Measurements from ENCODE around the gene ANXA3. TPM values are rescaled to one million over a fixed set of nuclear protein-coding genes. Genes with fewer than 3 reads are reported as not detected.

The ANXA3 gene
- total RNA-seq, 1 experiment from 2014 or later: 0.86 TPM

DNA sequence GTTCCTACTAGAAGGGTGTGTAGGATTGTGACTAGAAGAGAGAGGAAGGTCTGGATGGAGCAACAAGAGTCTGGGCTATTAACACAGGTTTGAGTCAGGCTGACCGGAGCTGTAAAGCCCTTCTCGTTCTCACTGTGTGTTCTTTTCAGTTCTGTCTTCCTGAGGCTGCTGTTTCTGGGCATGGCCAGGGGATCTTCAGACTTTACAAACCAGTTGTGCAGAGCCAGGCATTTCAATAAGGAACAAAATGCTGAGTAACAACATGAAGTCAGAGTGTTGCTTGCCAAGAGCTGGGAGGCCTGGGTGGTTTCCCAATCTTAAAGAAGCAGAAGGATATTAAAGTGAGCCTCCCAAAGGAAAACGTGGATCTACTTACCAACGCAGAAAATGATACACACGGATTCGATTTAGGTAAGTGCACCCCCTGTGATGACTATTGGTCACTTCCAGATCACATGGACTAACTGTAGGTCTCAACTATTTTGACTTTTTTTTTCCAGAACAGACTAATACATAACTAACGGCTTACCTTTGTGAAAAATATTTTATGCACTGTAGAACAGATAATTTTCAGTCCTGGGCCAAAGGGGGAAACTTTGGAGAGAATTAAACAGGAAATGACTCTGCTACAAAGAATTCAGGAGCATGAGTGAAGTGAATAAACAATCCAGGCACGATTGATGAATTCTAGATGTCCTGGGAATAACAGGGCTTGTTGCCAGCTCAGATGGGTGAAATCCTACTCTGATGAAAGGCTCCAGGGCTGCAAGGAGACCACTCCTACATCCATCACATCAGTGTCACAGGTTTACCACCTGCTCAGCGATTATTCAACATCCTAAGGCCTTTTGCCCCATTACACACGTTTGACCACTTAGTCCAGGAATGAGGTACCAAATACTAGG, 94.5 kb downstream of the ANXA3 start:
- no peak overlapping the region for H3K4me3 ChIP-seq (ENCODE audit: low read depth, low read length, poor library complexity, severe bottlenecking)
- peaks cover 22% of the 10 kb centered on the region for H3K4me1 ChIP-seq (ENCODE audit: insufficient read depth, low read length, poor library complexity, severe bottlenecking)
- H3K9me3 ChIP-seq (ENCODE audit: low read depth, low read length, poor library complexity, severe bottlenecking): no peaks in the 10 kb centered on the region
- peak overlapping the region; percentile 84 for H3K27ac ChIP-seq (ENCODE audit: low read depth, low read length, poor library complexity, severe bottlenecking)
- POLR2A ChIA-PET (ENCODE audit: low non-redundant PET): no interaction called here
- CTCF ChIA-PET: no interaction called here
- H3K27me3 ChIP-seq (replicated peaks; ENCODE audit: insufficient read depth, low read depth, low read length, poor library complexity): no peaks in the 10 kb centered on the region
- BruUV-seq (replicated peaks): no TSS peak
- intact Hi-C loops (cut with micrococcal nuclease; ENCODE audit: unreplicated experiment): loop anchor here (10.0 kb wide), 2 partner anchors 129 to 219 kb away; partner anchors contain the start of gene BMP2K
- TF ChIP-seq CTCF (conservative IDR thresholded peaks at IDR 0.05; ENCODE audit: low read depth, low read length) (no peak), EZH2 (IDR thresholded peaks at IDR 0.05; ENCODE audit: borderline replicate concordance, low read depth, low read length, poor library complexity, severe bottlenecking) (no peak)
- H3K36me3 ChIP-seq (ENCODE audit: insufficient read depth, low read length, poor library complexity, severe bottlenecking): no peaks in the 10 kb centered on the region
- peak; percentile 66 for DNase-seq (ENCODE audit: low spot score)

DNA sequence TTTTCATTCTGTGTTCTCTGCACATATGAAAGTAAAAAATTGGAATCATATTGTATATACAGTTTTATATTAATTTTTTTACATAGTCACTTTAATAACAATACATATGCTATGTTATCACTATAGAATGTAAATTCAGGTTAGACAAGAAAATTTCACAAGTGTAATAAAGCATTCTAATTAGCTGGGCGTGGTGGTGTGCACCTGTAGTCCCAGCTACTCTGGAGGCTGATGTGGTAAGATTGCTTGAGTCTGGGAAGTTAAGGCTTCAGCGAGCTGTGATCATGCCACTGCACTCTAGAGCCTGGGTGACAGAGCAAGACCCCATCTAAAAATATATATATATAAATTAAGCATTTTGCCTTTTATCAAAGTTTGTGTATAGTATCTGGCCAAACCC, 95.7 kb downstream of the ANXA3 start:
- H3K9me3 ChIP-seq (ENCODE audit: low read depth, low read length, poor library complexity, severe bottlenecking): no peaks in the 10 kb centered on the region
- BruUV-seq (replicated peaks): no TSS peak
- no peaks in the 10 kb centered on the region for H3K36me3 ChIP-seq (ENCODE audit: insufficient read depth, low read length, poor library complexity, severe bottlenecking)
- no peak for DNase-seq (ENCODE audit: low spot score)
- POLR2A ChIA-PET (ENCODE audit: low non-redundant PET): no interaction called here
- intact Hi-C loops (cut with micrococcal nuclease; ENCODE audit: unreplicated experiment): loop anchor here (10.0 kb wide), 2 partner anchors 128 to 218 kb away; partner anchors contain the start of gene BMP2K
- peaks cover 22% of the 10 kb centered on the region for H3K4me1 ChIP-seq (ENCODE audit: insufficient read depth, low read length, poor library complexity, severe bottlenecking)
- TF ChIP-seq CTCF (conservative IDR thresholded peaks at IDR 0.05; ENCODE audit: low read depth, low read length) (no peak), EZH2 (IDR thresholded peaks at IDR 0.05; ENCODE audit: borderline replicate concordance, low read depth, low read length, poor library complexity, severe bottlenecking) (no peak)
- H3K27me3 ChIP-seq (replicated peaks; ENCODE audit: insufficient read depth, low read depth, low read length, poor library complexity): no peaks in the 10 kb centered on the region
- H3K4me3 ChIP-seq (ENCODE audit: low read depth, low read length, poor library complexity, severe bottlenecking): no peak overlapping the region
- H3K27ac ChIP-seq (ENCODE audit: low read depth, low read length, poor library complexity, severe bottlenecking): no peak overlapping the region
- CTCF ChIA-PET: no interaction called here

DNA sequence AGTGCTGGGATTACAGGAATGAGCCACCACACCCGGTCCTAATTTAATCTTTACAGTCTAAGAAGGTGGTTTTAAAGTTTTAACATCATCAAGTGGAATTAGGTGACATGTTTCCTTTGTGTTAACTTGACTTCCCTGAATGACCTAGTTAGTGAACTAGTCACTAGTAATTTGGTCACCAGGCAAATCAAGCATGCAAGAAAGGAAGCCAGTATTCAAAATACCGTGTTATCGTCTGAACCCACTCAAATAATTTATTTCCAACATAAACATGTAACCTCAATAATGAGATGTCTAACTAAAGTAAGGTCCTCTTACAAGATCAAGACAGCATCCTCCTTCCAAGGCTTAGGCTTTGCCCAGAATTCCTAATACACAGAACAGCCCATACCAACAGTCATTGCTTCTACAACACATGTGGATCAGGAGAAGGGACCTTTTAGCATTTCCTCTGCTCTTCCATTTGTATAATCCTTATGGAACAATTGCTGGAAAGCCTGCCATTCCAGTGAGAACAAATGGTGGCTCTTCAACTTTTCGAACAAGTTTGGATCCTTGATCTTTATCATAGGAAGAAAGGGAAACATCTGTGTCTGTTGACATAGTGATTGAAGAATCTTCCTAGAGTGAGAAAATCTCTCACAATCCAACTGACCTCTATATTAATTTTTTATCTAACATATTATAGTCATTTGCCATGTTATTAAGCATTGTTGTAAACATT, 97.2 kb downstream of the ANXA3 start:
- DNase-seq (ENCODE audit: low spot score): no peak
- no peaks in the 10 kb centered on the region for H3K9me3 ChIP-seq (ENCODE audit: low read depth, low read length, poor library complexity, severe bottlenecking)
- no TSS peak for BruUV-seq (replicated peaks)
- H3K4me1 ChIP-seq (ENCODE audit: insufficient read depth, low read length, poor library complexity, severe bottlenecking): peaks cover 22% of the 10 kb centered on the region
- H3K36me3 ChIP-seq (ENCODE audit: insufficient read depth, low read length, poor library complexity, severe bottlenecking): no peaks in the 10 kb centered on the region
- H3K4me3 ChIP-seq (ENCODE audit: low read depth, low read length, poor library complexity, severe bottlenecking): no peak overlapping the region
- no peak for TF ChIP-seq CTCF (conservative IDR thresholded peaks at IDR 0.05; ENCODE audit: low read depth, low read length)
- TF ChIP-seq EZH2 (IDR thresholded peaks at IDR 0.05; ENCODE audit: borderline replicate concordance, low read depth, low read length, poor library complexity, severe bottlenecking): no peak
- ChIA-PET CTCF (no interaction called here), POLR2A (ENCODE audit: low non-redundant PET) (no interaction called here)
- no peaks in the 10 kb centered on the region for H3K27me3 ChIP-seq (replicated peaks; ENCODE audit: insufficient read depth, low read depth, low read length, poor library complexity)
- intact Hi-C loops (cut with micrococcal nuclease; ENCODE audit: unreplicated experiment): loop anchor here (10.0 kb wide), 2 partner anchors 126 to 216 kb away; partner anchors contain the start of gene BMP2K
- no peak overlapping the region for H3K27ac ChIP-seq (ENCODE audit: low read depth, low read length, poor library complexity, severe bottlenecking)

Data from A673 (cell line).